AG04450 (cell line): ENCODE measurements around the gene TANC2. TPM values are rescaled to one million over a fixed set of nuclear protein-coding genes. Genes with fewer than 3 reads are reported as not detected.

Source experiments
- CTCF ChIA-PET: fragments of 300-600, 350-600 bp; formaldehyde crosslinking; extraction: SDS; loops from one replicate; lab custom pipeline; 2022; ENCODE audit warnings: antibody characterized with exemption, inconsistent platforms; lab: Charles Lee
- POLR2A ChIA-PET: fragments of 350-600 bp; formaldehyde crosslinking; extraction: SDS; loops from one replicate; lab custom pipeline; 2021; ENCODE audit warnings: antibody characterized with exemption, inconsistent platforms; lab: Yijun Ruan, JAX
- DNase-seq: peaks from one replicate; pipeline ENCODE4 v3.0.0-alpha.2; 2011; ENCODE audit warnings: low read depth, low spot score
- H3K27ac ChIP-seq: one replicate; pipeline ENCODE4 v1.5.1; 2012; ENCODE audit warnings: low read depth, low read length, control low read depth
- H3K27me3 ChIP-seq: one replicate; pipeline ENCODE4 v1.6.0; 2012; ENCODE audit warnings: low read length; ENCODE audit not compliant: control insufficient read depth, insufficient read depth
- H3K4me3 ChIP-seq: 2 replicates; pipeline ENCODE4 v1.5.1; 2011; ENCODE audit warnings: mild to moderate bottlenecking, low read depth, low read length, control low read depth
- H3K9me3 ChIP-seq: 2 replicates; pipeline ENCODE4 v1.5.1; 2012; ENCODE audit warnings: low read length; ENCODE audit not compliant: control insufficient read depth, insufficient read depth
- polyA plus RNA-seq: library from polyadenylated mRNA; depleted of rRNA; stranded (reverse); fragments of >200 nt; gene quantifications from 2 replicates; pipeline ENCODE4 v1.2.3, GENCODE V29; 2011
- TF ChIP-seq, protein P1 (sequence below): IDR thresholded peaks from 2 replicates; pipeline ENCODE4 v1.5.1; 2011; ENCODE audit warnings: low read depth, low read length, control low read depth, inconsistent platforms

TANC2 gene
- polyA plus RNA-seq, 1 experiment = 21.1 TPM

DNA sequence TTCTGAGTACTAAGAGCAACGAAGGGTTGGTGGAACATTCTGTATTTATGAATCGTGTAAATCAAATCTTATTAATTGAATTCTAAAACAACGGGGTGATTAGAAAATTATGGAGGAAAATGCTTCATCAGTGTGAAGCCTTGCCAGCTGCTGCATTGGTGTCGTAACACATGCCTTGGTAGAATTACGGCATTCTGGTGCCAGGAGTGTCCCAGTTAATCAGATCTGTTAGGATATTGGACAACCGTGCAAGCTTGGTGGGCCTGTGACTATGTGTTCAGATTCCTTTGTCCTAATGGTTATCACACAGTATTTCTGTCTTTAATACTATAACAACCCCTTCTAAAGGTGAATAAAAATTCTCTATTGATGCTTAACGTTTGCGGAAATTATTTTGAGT is 44.2 kb upstream of the TANC2 start:
- DNase-seq = no peak
- POLR2A ChIA-PET = no interaction called here
- Histone ChIP-seq H3K27me3 (no peaks in the 10 kb centered on the region), H3K9me3 (no peaks in the 10 kb centered on the region), H3K27ac (no peak overlapping the region), H3K4me3 (no peak overlapping the region)
- TF ChIP-seq, protein P1, sequence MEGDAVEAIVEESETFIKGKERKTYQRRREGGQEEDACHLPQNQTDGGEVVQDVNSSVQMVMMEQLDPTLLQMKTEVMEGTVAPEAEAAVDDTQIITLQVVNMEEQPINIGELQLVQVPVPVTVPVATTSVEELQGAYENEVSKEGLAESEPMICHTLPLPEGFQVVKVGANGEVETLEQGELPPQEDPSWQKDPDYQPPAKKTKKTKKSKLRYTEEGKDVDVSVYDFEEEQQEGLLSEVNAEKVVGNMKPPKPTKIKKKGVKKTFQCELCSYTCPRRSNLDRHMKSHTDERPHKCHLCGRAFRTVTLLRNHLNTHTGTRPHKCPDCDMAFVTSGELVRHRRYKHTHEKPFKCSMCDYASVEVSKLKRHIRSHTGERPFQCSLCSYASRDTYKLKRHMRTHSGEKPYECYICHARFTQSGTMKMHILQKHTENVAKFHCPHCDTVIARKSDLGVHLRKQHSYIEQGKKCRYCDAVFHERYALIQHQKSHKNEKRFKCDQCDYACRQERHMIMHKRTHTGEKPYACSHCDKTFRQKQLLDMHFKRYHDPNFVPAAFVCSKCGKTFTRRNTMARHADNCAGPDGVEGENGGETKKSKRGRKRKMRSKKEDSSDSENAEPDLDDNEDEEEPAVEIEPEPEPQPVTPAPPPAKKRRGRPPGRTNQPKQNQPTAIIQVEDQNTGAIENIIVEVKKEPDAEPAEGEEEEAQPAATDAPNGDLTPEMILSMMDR = no peak
- CTCF ChIA-PET = no interaction called here

DNA sequence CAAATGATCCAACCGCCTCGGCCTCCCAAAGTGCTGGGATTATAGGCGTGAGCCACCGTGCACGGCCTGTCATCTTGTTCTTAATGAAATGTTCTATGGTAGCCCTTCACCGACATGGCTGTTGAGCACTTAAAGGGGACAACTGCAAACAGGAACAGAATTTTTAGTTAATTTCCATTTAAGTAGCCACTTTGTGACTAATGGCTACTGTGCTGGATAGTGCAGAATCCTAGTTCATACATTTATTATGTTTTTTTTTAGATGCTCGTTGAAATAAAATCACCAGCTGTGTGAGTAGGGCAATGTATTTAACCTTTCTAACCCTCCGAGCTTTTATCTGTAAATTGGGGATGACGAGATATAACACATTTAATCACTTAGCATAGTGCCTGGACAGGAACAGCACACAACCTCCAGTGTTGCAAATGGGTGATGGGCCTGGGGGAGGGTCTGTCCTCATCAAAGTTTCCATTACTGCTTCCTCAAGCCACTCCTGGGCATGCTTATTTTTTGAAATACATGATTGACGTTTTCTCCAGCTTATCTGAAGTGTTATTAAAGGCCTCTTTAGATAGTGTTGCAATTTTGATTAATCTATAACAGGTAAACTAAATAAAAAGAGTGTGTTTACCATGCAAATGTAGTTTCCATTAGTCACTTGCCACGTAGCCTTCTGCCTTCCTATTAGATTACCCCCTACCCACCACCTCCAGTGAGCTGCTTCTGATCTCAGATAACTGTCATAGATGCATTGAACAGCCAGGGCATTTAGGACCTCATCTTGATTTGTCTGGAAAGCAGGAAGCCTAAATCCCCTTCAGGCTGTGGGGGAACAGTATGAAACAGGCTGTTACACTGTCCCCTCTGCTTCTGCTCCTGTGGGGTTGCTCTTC is 42.5 kb upstream of the TANC2 start:
- no peaks in the 10 kb centered on the region for H3K27me3 ChIP-seq
- ChIA-PET CTCF (no interaction called here), POLR2A (no interaction called here)
- DNase-seq = no peak
- TF ChIP-seq, protein P1 = no peak
- H3K27ac ChIP-seq = no peak overlapping the region
- H3K4me3 ChIP-seq = no peak overlapping the region
- H3K9me3 ChIP-seq = no peaks in the 10 kb centered on the region

DNA sequence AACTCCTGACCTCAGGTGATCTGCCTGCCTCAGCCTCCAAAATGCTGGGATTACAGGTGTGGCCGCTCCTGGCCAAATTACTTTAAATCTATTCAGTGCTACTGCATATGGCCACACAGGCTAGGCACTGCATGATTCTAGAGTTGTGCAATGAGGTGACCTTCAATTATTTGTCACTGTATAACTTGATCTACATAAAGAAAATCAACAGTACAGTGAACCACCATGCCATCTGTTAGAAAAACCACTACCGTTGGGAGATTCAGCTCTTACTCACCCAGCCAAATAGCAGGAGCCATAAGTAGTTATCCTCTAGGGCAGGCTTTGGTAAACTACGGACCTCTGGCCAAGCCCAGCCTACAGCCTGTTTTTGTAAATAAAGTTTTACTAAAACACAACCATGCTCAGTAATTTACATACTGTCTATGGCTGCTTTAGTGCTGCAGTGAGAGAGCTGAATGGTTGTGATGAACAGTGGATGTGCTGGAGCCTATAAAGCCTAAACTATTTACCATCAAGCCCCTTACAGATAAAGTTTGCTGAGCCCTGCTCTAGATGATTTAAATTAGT is 40.7 kb upstream of the TANC2 start:
- POLR2A ChIA-PET = no interaction called here
- TF ChIP-seq, protein P1 = no peak
- no peak for DNase-seq
- CTCF ChIA-PET = no interaction called here
- Histone ChIP-seq H3K27ac (no peak overlapping the region), H3K27me3 (no peaks in the 10 kb centered on the region), H3K9me3 (no peaks in the 10 kb centered on the region), H3K4me3 (no peak overlapping the region)

DNA sequence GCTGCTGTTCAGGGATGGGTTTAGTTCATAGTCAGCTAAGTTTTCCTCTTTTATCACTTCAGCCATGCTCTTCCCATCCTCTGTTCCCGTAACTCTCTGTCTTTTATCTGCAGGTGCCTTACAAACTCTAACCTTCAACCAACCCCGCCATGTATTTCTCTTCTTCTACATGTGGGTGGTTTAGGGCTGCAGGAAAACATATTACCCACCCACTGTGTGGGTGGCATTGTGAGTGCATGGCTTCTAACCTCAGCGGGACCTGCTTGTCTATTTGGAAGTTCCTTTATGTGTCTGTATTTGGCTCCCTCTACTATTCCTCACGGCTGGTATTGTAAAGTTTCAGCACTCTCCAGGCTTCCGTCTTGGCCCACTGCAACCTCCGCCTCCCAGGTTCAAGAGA is 39.0 kb upstream of the TANC2 start:
- CTCF ChIA-PET = no interaction called here
- POLR2A ChIA-PET = no interaction called here
- Histone ChIP-seq H3K9me3 (no peaks in the 10 kb centered on the region), H3K27me3 (no peaks in the 10 kb centered on the region), H3K27ac (no peak overlapping the region), H3K4me3 (no peak overlapping the region)
- DNase-seq = no peak
- TF ChIP-seq, protein P1 = no peak

DNA sequence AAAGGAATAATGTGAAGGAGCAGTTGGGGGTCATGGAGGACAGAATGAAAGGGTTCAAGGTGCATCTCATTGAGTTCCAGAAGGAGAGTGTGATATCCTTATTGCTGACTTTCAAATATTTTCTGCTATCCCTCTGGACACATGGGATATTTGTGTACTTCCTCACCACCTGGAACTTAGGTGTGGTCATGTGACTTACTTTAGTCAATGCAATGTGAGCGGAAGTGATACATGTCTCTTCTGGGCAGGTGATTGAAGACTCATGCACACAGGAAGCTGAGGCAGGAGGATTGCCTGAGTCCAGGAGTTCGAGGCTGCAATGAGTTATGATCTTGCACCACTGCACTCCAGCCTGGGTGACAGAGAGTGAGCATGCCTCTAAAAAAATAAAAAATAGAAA is 36.7 kb upstream of the TANC2 start:
- DNase-seq = no peak
- Histone ChIP-seq H3K27ac (no peak overlapping the region), H3K27me3 (peaks cover 5% of the 10 kb centered on the region), H3K9me3 (no peaks in the 10 kb centered on the region), H3K4me3 (no peak overlapping the region)
- CTCF ChIA-PET = no interaction called here
- TF ChIP-seq, protein P1 = no peak
- POLR2A ChIA-PET = no interaction called here
